GM12878 (cell line): ENCODE data around the gene TUSC7. TPM values are rescaled to one million over a fixed set of nuclear protein-coding genes. Genes with fewer than 3 reads are reported as not detected.

ENCODE experiments used
- ATAC-seq: fragments of 200-7000 bp; cut with Tn5 transposase; 3 replicates; pipeline ENCODE4 v1.9.1; 2020; ENCODE audit warnings: mild to moderate bottlenecking, moderate library complexity
- BruUV-seq: library from RNA; stranded (reverse); fragments of 400-500 nt; replicated peaks from 2 replicates; lab custom pipeline; 2021; lab: Mats Ljungman, UMichigan
- CTCF ChIA-PET: fragments of 300-600 bp; sonication (Branson Sonifier 250); formaldehyde crosslinking; extraction: SDS; loops from one replicate; lab custom pipeline; 2021; ENCODE audit warnings: inconsistent platforms; lab: Yijun Ruan, JAX
- POLR2A ChIA-PET: fragments of 350-600 bp; formaldehyde crosslinking; extraction: SDS; loops from one replicate; lab custom pipeline; 2021; ENCODE audit warnings: inconsistent platforms; lab: Charles Lee
- RAD21 ChIA-PET: fragments of 300-600 bp; sonication (Branson Sonifier 250); formaldehyde crosslinking; loops from one replicate; lab custom pipeline; 2023; ENCODE audit warnings: antibody characterized with exemption; ENCODE audit not compliant: unreplicated experiment; lab: Charles Lee
- SMC1A ChIA-PET: fragments of 300-600 bp; sonication (Branson Sonifier 250); formaldehyde crosslinking; loops from one replicate; lab custom pipeline; 2023; ENCODE audit not compliant: unreplicated experiment, uncharacterized antibody; lab: Charles Lee
- DNase-seq: peaks from one replicate; pipeline ENCODE4 v3.0.0-alpha.2; 2011; ENCODE audit warnings: low read depth, low spot score
- FAIRE-seq: peaks from 3 replicates; lab custom pipeline; 2011; peaks lifted over from hg19 to GRCh38; lab: Jason Lieb, UNC
- H2AFZ ChIP-seq: 2 replicates; pipeline ENCODE4 v1.6.0; 2011; ENCODE audit warnings: low read depth, low read length, control low read depth; ENCODE audit not compliant: control insufficient read depth
- H3K27ac ChIP-seq: 2 replicates; pipeline ENCODE4 v1.5.1; 2011; ENCODE audit warnings: control low read depth; ENCODE audit not compliant: control insufficient read depth, insufficient read depth
- H3K27me3 ChIP-seq, 2 experiments: replicated peaks in 1 of 2; 2 replicates each; pipeline versions ENCODE4 v1.6.0 to v1.6.1; 2011; ENCODE audit warnings: low read length in 1 of 2; ENCODE audit not compliant: control insufficient read depth in 2 of 2, insufficient read depth in 2 of 2
- H3K36me3 ChIP-seq, 2 experiments: 2 replicates each; pipeline ENCODE4 v1.5.1; 2011; ENCODE audit warnings: low read length in 1 of 2; ENCODE audit not compliant: control insufficient read depth in 2 of 2, insufficient read depth in 2 of 2
- H3K4me1 ChIP-seq: 2 replicates; pipeline ENCODE4 v1.6.1; 2011; ENCODE audit warnings: mild to moderate bottlenecking, low read length, moderate library complexity, mixed read lengths; ENCODE audit not compliant: control insufficient read depth, insufficient read depth
- H3K4me2 ChIP-seq: 2 replicates; pipeline ENCODE4 v1.6.0; 2011; ENCODE audit warnings: control low read depth; ENCODE audit not compliant: control insufficient read depth, insufficient read depth
- H3K4me3 ChIP-seq: fragments of 200-600 bp; sonication (generic); 2 replicates; pipeline ENCODE4 v1.5.1; 2016
- H3K79me2 ChIP-seq: 2 replicates; pipeline ENCODE4 v1.6.0; 2011; ENCODE audit warnings: low read length; ENCODE audit not compliant: control insufficient read depth, insufficient read depth
- H3K9ac ChIP-seq: 2 replicates; pipeline ENCODE4 v1.8.0; 2011; ENCODE audit warnings: low read length, control low read depth, mixed read lengths; ENCODE audit not compliant: control insufficient read depth, insufficient read depth
- H3K9me3 ChIP-seq: replicated peaks from 3 replicates; pipeline ENCODE4 v1.5.1; 2011; ENCODE audit warnings: mild to moderate bottlenecking, low read length; ENCODE audit not compliant: control insufficient read depth, insufficient read depth
- H4K20me1 ChIP-seq: 2 replicates; pipeline ENCODE4 v1.6.0; 2011; ENCODE audit not compliant: control insufficient read depth, insufficient read depth
- ATF7 ChIP-seq: fragments of 450-650 bp; IDR thresholded peaks from 2 replicates; pipeline ENCODE4 v1.6.1; 2016; ENCODE audit warnings: low read depth, mild to moderate bottlenecking
- CHD4 ChIP-seq: fragments of 200-600 bp; sonication (generic); IDR thresholded peaks from 2 replicates; pipeline ENCODE4 v1.6.1; 2016; ENCODE audit warnings: mild to moderate bottlenecking
- CREB1 ChIP-seq: IDR thresholded peaks from 2 replicates; pipeline ENCODE4 v1.6.1; 2012; ENCODE audit warnings: low read depth, mild to moderate bottlenecking, inconsistent platforms
- ELK1 ChIP-seq: IDR thresholded peaks from 2 replicates; pipeline ENCODE4 v1.6.1; 2012; ENCODE audit warnings: low read depth, low read length, improper control_type of control experiment
- JUNB ChIP-seq: IDR thresholded peaks from 2 replicates; pipeline ENCODE4 v1.6.1; 2016; ENCODE audit warnings: antibody characterized with exemption, mild to moderate bottlenecking
- KDM1A ChIP-seq: fragments of 200-600 bp; sonication (generic); IDR thresholded peaks from 2 replicates; pipeline ENCODE4 v1.6.1; 2016; ENCODE audit warnings: borderline replicate concordance
- MTA2 ChIP-seq: fragments of 450-650 bp; IDR thresholded peaks from 2 replicates; pipeline ENCODE4 v1.6.1; 2016; ENCODE audit warnings: low read depth, mild to moderate bottlenecking, moderate library complexity
- MYC ChIP-seq: IDR thresholded peaks from 2 replicates; pipeline ENCODE4 v1.6.1; 2011; ENCODE audit warnings: mild to moderate bottlenecking, low read length, moderate library complexity, inconsistent platforms; ENCODE audit not compliant: insufficient read depth, insufficient replicate concordance, insufficient read length, severe bottlenecking
- NFXL1 ChIP-seq: fragments of 450-650 bp; IDR thresholded peaks from 2 replicates; pipeline ENCODE4 v1.6.1; 2017; ENCODE audit warnings: antibody characterized with exemption, mild to moderate bottlenecking, borderline replicate concordance
- NFYB ChIP-seq: IDR thresholded peaks from 2 replicates; pipeline ENCODE4 v1.6.1; 2011; ENCODE audit warnings: low read depth, mild to moderate bottlenecking, low read length, improper control_type of control experiment, moderate library complexity; ENCODE audit not compliant: insufficient read depth
- NR2C2 ChIP-seq: IDR thresholded peaks from 2 replicates; pipeline ENCODE4 v1.6.1; 2011; ENCODE audit warnings: borderline replicate concordance, low read depth; ENCODE audit not compliant: control insufficient read depth, insufficient read length
- PKNOX1 ChIP-seq: fragments of 450-650 bp; IDR thresholded peaks from 2 replicates; pipeline ENCODE4 v1.6.1; 2016; ENCODE audit warnings: mild to moderate bottlenecking
- POLR2A ChIP-seq: IDR thresholded peaks from 2 replicates; pipeline ENCODE4 v1.6.1; 2011; ENCODE audit warnings: low read depth, mild to moderate bottlenecking, low read length
- RB1 ChIP-seq: fragments of 450-650 bp; formaldehyde crosslinking; IDR thresholded peaks from 2 replicates; pipeline ENCODE4 v1.6.1; 2017; ENCODE audit warnings: mild to moderate bottlenecking, borderline replicate concordance
- RELA ChIP-seq: fragments of 450-650 bp; IDR thresholded peaks from 2 replicates; pipeline ENCODE4 v1.8.0; 2014; ENCODE audit warnings: borderline replicate concordance; ENCODE audit not compliant: partially characterized antibody
- STAT1 ChIP-seq: fragments of 450-650 bp; conservative IDR thresholded peaks from 2 replicates; pipeline ENCODE4 v1.6.1; 2014; ENCODE audit warnings: antibody characterized with exemption, mild to moderate bottlenecking
- TCF12 ChIP-seq: IDR thresholded peaks from 2 replicates; pipeline ENCODE4 v1.6.1; 2011; ENCODE audit warnings: low read depth, mild to moderate bottlenecking, low read length
- TCF3 ChIP-seq: IDR thresholded peaks from 2 replicates; pipeline ENCODE4 v1.6.1; 2012; ENCODE audit warnings: low read depth, mild to moderate bottlenecking, low read length, borderline replicate concordance; ENCODE audit not compliant: insufficient read depth
- USF2 ChIP-seq: IDR thresholded peaks from 2 replicates; pipeline ENCODE4 v1.6.1; 2011; ENCODE audit warnings: low read depth, low read length, improper control_type of control experiment, borderline replicate concordance
- ZNF24 ChIP-seq: fragments of 450-650 bp; IDR thresholded peaks from 2 replicates; pipeline ENCODE4 v1.6.1; 2017; ENCODE audit warnings: antibody characterized with exemption, mild to moderate bottlenecking
- WGBS: methylation state at CpG from one replicate; pipeline ENCODE4 v1.1.6; 2016; ENCODE audit warnings: low lambda C conversion rate; ENCODE audit not compliant: insufficient replicate concordance, insufficient coverage; ENCODE audit errors: missing lambda C conversion rate; 5-methylcytosine and 5-hydroxymethylcytosine counted together
- in situ Hi-C: fragments of 300-500 bp; cut with MboI; formaldehyde crosslinking; loops from 9 replicates; pipeline ENCODE4 v1.14.3; 2018; ENCODE audit warnings: mixed read lengths
- intact Hi-C: fragments of 100-400 bp; cut with micrococcal nuclease; formaldehyde crosslinking; loops from one replicate; pipeline ENCODE4 v1.14.2; 2022; ENCODE audit not compliant: unreplicated experiment
- polyA plus RNA-seq, 11 experiments: library from polyadenylated mRNA; depleted of rRNA in 4 of 11; unstranded in 6 of 11; stranded (reverse) in 5 of 11; fragments of >200 nt; fragmentation: Nextera tagmentation in 4 of 11; fragmentation: Illumina TruSeq in 1 of 11; extraction: Ambion mirVana in 4 of 11; extraction: Trizol in 1 of 11; gene quantifications; 1 replicate in 1 of 11; 2 replicates in 10 of 11; pipeline versions ENCODE4 v1.2.1 to v1.2.3, GENCODE V29; 2011 to 2016; ENCODE audit warnings: inconsistent platforms in 2 of 11, missing spikeins in 2 of 11, low read depth in 1 of 11
- total RNA-seq, 4 experiments: library from RNA; depleted of rRNA in 3 of 4; stranded (reverse); fragments of >200 nt in 3 of 4; fragmentation: Illumina TruSeq in 1 of 4; extraction: Trizol in 1 of 4; gene quantifications; 2 replicates each; pipeline versions ENCODE4 v1.2.1 to v1.2.3, GENCODE V29; 2013 to 2021

Gene TUSC7
- total and polyA plus RNA-seq, 10 of the 15 experiments (the other 5 are each of a cell fraction or from before 2014, with no cell fraction given) = not detected

- H3K27me3 ChIP-seq = no peaks in the 10 kb centered on the region
- H3K79me2 ChIP-seq = no peaks in the 10 kb centered on the region
- no peak overlapping the region for H3K4me2 ChIP-seq
- ATAC-seq = no peak
- ChIA-PET SMC1A (no interaction called here), RAD21 (no interaction called here), POLR2A (no interaction called here), CTCF (no interaction called here)
- no peak for TF ChIP-seq JUNB
- no peak for TF ChIP-seq ELK1
- no peak for TF ChIP-seq USF2
- TF ChIP-seq ATF7 = no peak
- no peak for TF ChIP-seq TCF12
- TF ChIP-seq ZNF24 = no peak
- TF ChIP-seq CHD4 = no peak
- no peak for TF ChIP-seq NFXL1
- TF ChIP-seq MYC = no peak
- TF ChIP-seq PKNOX1 = no peak
- TF ChIP-seq KDM1A = no peak
- TF ChIP-seq MTA2 = no peak
- no peak for TF ChIP-seq POLR2A
- TF ChIP-seq RELA = no peak
- TF ChIP-seq RB1 = no peak
- TF ChIP-seq CREB1 = no peak
- no peak for TF ChIP-seq NFYB
- no peak for TF ChIP-seq STAT1
- TF ChIP-seq TCF3 = no peak
- no peak for TF ChIP-seq NR2C2
- no peak overlapping the region for H3K27ac ChIP-seq
- H4K20me1 ChIP-seq = no peaks in the 10 kb centered on the region
- in situ Hi-C loops = no loop called here
- H3K9me3 ChIP-seq = no peaks in the 10 kb centered on the region
- BruUV-seq = no TSS peak
- H3K4me1 ChIP-seq = no peaks in the 10 kb centered on the region
- H3K4me3 ChIP-seq = no peak overlapping the region
- no peaks in the 10 kb centered on the region for H3K36me3 ChIP-seq
- no peak overlapping the region for H3K9ac ChIP-seq
- no peak for FAIRE-seq
- DNase-seq = no peak
- WGBS = 14% methylated on average over 4 of the region's 4 CpGs
- H2AFZ ChIP-seq = no peak overlapping the region
- intact Hi-C loops = no loop called here
Observed at GRCh38 chr3:116716490-116716889, 6.9 kb downstream of the TUSC7 start.
